AG08396 (cell line): ENCODE results near the gene DNAJB2.
"Not testable (repeated sequence)": the region's sequence is repeated elsewhere in the genome, so short reads cannot be mapped to it uniquely, and the experiment has no call there.

Source experiments
- DNase-seq: peaks from one replicate; pipeline ENCODE4 v3.0.0; 2012; ENCODE audit warnings: low spot score, mixed read lengths

DNAJB2 gene

GRCh38 chr2:219285373-219285735 lies 6.2 kb downstream of the DNAJB2 start:
- no peak for DNase-seq

GRCh38 chr2:219285894-219286425 lies 6.8 kb downstream of the DNAJB2 start:
- DNase-seq, result peak; percentile 47

GRCh38 chr2:219286436-219287115 lies 7.4 kb downstream of the DNAJB2 start:
- DNase-seq, result no peak

- DNase-seq, result not testable (repeated sequence)
These were observed 7.9 kb downstream of the DNAJB2 start for GRCh38 chr2:219287116-219287440.

GRCh38 chr2:219287580-219288265 lies 8.6 kb downstream of the DNAJB2 start:
- no peak for DNase-seq

- no peak for DNase-seq
These were observed 10.0 kb downstream of the DNAJB2 start for GRCh38 chr2:219289195-219289536.

GRCh38 chr2:219289537-219290361 lies 10.6 kb downstream of the DNAJB2 start:
- peak; percentile 89 for DNase-seq

- no peak for DNase-seq
These were observed 11.4 kb downstream of the DNAJB2 start for GRCh38 chr2:219290381-219291171.

GRCh38 chr2:219291394-219291793 lies 12.2 kb downstream of the DNAJB2 start:
- DNase-seq, result no peak

GRCh38 chr2:219291910-219292490 lies 12.8 kb downstream of the DNAJB2 start:
- DNase-seq, result no peak

GRCh38 chr2:219292616-219293015 lies 13.4 kb downstream of the DNAJB2 start:
- no peak for DNase-seq

GRCh38 chr2:219293736-219294231 lies 14.6 kb downstream of the DNAJB2 start:
- DNase-seq, result no peak

GRCh38 chr2:219294356-219295351 lies 15.5 kb downstream of the DNAJB2 start:
- peak; percentile 94 for DNase-seq

- DNase-seq, result no peak
These were observed 17.0 kb downstream of the DNAJB2 start for GRCh38 chr2:219296142-219296541.

GRCh38 chr2:219296631-219297391 lies 17.6 kb downstream of the DNAJB2 start:
- DNase-seq, result no peak

- no peak for DNase-seq
These were observed 18.7 kb downstream of the DNAJB2 start for GRCh38 chr2:219297766-219298456.

GRCh38 chr2:219298759-219299371 lies 19.7 kb downstream of the DNAJB2 start:
- DNase-seq, result peak; percentile 95

GRCh38 chr2:219299372-219299760 lies 20.2 kb downstream of the DNAJB2 start:
- DNase-seq, result no peak
